UCSD-AML1 (cell line): ENCODE measurements around the gene DNAJB6.

Experiments
- DNase-seq: peaks from one replicate; lab custom pipeline; 2025; ENCODE audit not compliant: unreplicated experiment; lab: John Stamatoyannopoulos, UW

Gene DNAJB6

GRCh38 chr7:157407512-157408257 is 70.9 kb downstream of the DNAJB6 start:
- DNase-seq = no peak

- no peak for DNase-seq
Measured at GRCh38 chr7:157408258-157409101, 71.7 kb downstream of the DNAJB6 start.

GRCh38 chr7:157409149-157409752 is 72.4 kb downstream of the DNAJB6 start:
- DNase-seq = no peak

GRCh38 chr7:157409753-157410727 is 73.2 kb downstream of the DNAJB6 start:
- DNase-seq = no peak

- DNase-seq = no peak
Measured at GRCh38 chr7:157410831-157411556, 74.2 kb downstream of the DNAJB6 start.

GRCh38 chr7:157411580-157411979 is 74.8 kb downstream of the DNAJB6 start:
- DNase-seq = no peak

GRCh38 chr7:157412021-157412443 is 75.2 kb downstream of the DNAJB6 start:
- DNase-seq = no peak

- DNase-seq = no peak
Measured at GRCh38 chr7:157412491-157413180, 75.8 kb downstream of the DNAJB6 start.

- DNase-seq = no peak
Measured at GRCh38 chr7:157413881-157414701, 77.3 kb downstream of the DNAJB6 start.

GRCh38 chr7:157414702-157415096 is 77.9 kb downstream of the DNAJB6 start:
- no peak for DNase-seq

- no peak for DNase-seq
Measured at GRCh38 chr7:157415486-157415885, 78.7 kb downstream of the DNAJB6 start.

GRCh38 chr7:157416011-157416410 is 79.2 kb downstream of the DNAJB6 start:
- no peak for DNase-seq

GRCh38 chr7:157418204-157419034 is 81.6 kb downstream of the DNAJB6 start:
- DNase-seq = no peak

- DNase-seq = no peak
Measured at GRCh38 chr7:157419035-157419293, 82.2 kb downstream of the DNAJB6 start.

GRCh38 chr7:157422279-157422678 is 85.5 kb downstream of the DNAJB6 start:
- DNase-seq = no peak

GRCh38 chr7:157423348-157423747 is 86.5 kb downstream of the DNAJB6 start:
- no peak for DNase-seq

- no peak for DNase-seq
Measured at GRCh38 chr7:157423886-157424565, 87.2 kb downstream of the DNAJB6 start.
